Kasumi-1 (cell line): ENCODE measurements around the gene TNS3.

Experiments used
- DNase-seq, 2 experiments: peaks; one replicate each; lab custom pipeline; 2025; lab: John Stamatoyannopoulos, UW

The TNS3 gene

DNA sequence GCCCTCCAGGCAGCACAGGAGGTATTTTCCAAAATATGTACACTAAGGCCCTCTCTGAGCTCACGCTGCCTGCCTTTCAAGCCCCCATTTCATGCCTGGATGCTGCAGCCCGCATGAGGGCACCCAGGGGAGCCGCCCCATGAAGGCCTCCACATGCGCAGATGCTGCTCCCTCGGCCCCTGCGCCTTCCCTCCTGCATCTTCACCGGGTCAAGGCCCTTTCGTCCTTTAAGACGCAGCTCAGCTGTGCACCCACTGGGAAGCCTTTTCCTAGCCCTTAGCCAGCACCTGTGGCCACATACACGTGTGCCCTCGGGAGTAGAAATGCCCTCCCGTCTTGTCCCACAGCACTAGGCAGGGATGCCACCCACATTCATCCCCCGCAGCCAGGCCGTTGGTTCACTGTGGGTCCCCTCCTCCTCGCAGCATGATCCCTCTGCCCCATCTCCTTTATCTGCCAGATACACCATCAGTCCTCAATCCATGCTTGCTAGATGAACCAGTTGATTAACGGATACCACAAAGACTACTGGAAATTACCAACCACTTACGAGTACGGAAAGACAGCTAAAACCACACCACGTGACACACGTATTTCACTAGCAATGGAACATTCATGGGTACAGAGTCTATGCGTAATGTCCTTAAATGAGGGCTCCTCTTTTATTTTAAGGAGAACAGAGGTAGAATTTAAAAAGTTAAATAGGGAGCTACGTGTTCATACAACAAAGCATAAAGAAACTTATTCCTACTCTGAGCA, 278.0 kb downstream of the TNS3 start:
- DNase-seq: no peak

GRCh38 chr7:47303014-47303694, 278.8 kb downstream of the TNS3 start:
- DNase-seq: no peak

DNA sequence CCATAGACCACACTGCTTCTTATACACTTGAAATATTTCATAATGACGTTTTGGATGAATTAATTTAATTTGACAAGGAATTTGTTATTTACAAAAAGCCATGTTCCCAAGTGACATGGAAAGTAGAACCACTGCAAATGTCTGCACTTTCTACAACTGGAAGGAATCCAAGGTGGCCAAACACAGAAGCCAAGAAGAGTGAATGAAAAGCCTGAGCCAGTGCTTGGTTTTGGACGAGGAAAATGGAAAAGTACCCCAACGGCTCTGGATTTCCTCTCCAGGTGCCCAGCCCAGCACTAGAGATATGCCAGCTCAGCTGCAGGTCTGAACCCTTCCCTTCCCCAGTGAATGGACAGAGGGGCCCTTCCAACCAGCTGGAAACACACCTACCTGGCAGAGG, 279.4 kb downstream of the TNS3 start:
- no peak for DNase-seq

GRCh38 chr7:47301657-47302295, 280.1 kb downstream of the TNS3 start:
- no peak for DNase-seq

- DNase-seq: no peak
Observed at GRCh38 chr7:47301105-47301477, 280.8 kb downstream of the TNS3 start.

DNA sequence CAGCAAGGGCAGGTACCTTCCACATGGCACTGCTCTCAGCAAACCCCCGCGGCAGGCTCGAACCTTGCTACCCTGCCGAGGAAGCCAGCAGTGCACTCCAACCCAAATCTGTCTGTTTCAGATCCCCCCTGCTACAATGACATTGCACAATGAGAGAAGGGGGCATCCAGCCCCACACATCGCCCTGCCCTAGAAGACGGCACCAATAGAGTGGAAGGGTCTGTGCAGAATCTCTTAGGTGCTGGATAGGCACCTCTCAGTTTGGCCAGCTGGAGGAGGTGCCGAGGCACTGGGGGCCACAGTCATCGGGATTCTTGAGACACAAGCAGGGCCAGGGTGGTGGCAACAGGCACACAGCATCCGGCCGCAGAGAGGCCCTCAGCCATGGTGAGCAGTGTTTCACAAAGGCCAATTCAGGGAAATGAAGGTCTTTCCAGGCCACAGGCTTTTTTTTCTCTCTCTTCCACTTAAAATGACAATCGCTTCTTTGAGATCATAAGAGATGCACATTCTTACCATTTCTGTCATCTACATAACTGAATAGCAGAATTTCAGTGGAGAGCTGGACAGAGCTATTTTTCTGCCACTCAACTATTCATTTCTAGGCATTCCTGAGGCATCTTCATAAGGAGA, 281.3 kb downstream of the TNS3 start:
- DNase-seq: no peak

DNA sequence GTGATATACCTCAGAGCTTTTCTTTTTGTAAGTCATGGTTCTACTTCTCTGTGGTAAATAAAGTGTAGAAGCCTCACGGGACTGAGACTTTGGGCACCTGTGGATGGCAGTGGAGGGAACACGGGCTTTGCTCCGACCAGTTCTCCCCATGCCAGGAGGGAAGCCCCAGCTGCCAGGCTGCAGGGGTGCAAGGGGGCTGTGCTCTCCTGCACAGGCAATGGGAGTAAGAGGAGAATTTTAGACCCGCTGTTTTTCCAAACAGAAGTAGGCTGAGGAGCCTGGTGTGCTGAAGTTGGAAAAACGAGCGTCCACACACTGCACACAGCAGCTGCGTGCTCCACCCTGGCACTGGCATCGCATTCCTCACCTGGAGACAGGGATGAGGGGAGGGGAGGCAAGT, 282.4 kb downstream of the TNS3 start:
- DNase-seq: no peak

GRCh38 chr7:47298636-47299035, 283.3 kb downstream of the TNS3 start:
- DNase-seq: no peak

DNA sequence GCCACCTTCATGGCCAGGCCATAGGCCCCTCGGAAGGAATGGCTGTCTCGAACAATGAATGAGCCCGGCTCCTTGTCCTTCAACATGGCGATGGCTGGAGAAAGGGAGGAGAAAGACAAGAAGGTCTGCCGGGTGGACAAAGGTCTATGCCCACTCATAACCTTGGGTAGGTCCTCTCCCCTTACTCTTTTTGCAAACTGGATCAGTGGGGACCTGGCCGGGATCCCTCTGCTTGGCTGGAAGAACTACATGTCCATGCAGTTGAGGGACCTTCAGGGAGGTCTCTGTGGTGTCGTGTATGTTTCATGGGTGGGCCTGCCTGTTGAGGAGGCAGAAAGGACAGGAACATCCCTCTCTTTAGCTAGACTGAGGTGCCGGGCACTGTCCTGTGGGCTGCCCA, 284.8 kb downstream of the TNS3 start:
- DNase-seq: no peak

DNA sequence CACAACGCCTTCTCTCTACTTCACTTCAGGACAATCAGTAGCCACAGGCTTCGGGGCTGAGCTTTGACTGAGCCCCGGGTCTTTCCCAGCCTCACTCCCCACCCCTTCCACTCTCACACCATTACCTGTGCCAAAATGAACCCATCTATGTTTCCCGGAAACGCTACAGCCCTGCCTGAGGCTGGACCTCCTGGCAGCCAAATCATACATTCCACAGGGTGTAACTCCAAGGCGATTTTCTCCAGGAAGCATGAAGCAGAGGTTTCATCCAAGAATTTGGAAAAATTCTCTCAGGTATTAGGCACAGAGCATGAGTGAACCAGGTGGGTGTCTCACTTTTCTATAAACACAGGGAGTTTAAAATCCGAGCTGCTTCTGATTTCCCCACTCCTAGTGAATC, 286.3 kb downstream of the TNS3 start:
- DNase-seq: no peak

DNA sequence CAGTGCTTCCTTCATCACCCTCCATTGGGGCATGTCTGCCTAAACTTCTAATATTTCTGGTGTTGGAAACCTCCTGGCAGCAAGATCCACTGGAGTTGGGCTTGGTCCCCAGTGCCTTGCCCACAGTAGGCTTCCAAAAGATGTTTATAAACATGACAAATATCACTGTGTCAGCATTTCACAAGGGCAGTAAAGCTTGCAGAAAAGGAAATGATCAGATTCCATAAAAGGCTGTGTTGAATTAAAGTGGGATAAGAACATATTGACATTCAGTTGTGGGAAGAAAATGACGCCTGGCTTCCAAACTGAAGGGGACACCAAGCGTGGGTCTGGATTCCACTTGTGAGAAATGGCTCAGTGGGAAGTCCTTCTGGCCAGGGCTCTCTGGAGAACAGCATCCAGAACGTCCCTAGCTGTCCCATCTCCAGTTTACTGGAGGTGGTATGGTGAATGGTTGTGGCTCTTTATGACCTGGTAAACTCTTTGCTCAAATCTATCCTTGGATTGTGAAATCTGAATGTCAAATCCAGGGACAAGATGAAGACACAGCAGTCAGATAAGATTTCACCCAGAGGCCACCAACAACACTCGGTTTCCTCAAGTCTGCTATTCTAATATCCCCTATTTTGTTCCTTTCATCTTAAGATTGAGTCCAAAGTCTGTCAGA, 287.2 kb downstream of the TNS3 start:
- DNase-seq: no peak

DNA sequence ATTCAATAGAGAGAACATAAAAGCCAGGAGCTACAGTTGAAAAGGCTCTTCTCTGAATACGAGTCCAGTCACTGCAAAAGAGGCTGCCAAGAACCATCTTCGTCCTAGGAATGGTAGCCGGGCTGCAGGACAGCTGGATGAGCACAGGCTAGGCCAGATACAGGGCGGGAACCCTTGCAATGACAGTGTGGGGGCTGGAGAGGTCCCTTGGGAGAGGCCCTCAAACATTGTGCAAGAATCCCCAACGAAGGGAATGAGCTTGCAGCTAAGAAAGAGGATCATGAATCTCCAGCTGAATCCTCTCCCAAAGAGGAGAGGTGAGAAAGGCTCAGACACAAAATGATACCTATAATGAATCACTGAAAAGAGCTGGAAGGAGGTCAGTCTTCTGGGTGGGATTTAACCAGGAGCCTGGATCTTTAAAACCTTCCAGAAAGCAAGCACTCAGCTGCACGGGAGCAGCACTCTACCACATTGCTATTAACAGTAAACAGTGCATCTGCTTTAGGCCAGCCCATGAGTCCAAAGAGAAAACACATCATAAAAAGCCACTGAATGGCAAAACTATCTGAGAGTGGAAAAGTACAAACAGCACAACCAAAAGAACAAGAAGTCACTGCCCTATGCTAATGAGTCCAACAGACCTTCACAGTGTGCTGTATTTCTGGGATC, 287.9 kb downstream of the TNS3 start:
- no peak for DNase-seq

DNA sequence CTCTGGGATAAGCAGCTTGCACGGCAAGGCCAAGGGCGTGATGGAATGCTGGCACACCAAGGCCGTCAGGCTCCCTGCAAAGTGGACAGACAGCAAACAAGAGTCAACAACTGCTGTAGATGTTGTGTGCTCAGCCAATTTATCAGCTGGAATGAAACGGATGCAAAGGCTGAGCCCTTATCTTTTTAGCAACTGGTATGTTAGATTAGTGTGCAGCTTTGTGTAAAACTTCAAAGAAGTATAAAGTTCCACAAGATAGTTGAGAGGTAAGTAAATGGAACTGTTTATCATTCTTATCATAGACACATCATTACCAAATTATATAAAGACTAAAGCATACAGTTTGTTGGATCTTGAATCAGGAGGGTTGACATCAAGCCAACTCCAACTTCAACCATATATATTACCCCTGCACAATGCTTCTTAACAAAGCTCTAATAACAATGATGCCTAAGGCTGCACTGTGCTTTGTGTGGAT, 289.0 kb downstream of the TNS3 start:
- no peak for DNase-seq

DNA sequence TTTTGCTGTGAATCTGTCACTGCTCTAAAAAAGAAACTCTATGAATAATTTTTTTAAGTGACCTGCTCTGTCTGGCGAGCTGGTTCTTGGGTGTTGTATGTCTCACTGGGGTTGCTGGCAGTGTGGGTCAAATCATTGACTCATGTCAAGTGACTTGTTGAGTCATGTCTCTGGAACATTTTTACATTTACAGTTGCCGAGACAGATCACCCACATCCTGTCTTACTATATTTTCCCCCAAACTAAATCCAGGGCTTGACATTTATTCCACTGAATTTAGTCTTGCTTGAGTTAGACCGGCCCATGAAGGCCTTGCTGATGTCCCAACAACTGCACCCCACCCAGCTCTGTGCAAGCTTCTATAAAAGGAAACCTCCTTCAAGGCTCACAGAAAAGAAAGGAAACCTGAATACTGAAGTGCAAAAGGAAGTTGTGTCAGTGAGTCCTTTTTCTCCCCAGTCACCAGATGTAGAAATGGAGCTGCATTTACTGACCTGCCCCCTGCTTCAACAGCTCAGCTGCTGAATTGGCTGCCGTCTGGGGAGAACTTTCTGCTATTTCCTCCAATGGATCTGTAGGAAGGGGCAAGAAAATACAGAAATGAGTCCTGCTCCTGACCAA, 290.3 kb downstream of the TNS3 start:
- peak; percentile 85 to 90 for DNase-seq

- DNase-seq: no peak
Observed at GRCh38 chr7:47290867-47291266, 291.0 kb downstream of the TNS3 start.

DNA sequence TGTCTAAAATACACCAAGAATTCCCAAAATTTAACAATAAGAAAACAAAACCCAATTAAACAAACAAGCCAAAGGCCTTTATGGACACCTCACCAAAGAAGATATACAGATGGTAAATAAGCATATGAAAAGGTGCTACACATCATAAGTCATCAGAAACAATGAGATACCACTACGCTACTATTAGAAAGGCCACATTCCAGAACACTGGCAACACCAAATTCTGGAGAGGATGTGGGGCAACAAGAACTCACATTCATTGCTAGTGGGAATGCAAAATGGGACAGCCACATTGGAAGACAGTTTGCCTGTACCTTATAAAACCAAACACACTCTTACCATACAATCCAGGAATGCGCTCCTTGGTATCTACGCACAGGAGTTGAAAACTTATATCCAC, 291.4 kb downstream of the TNS3 start:
- DNase-seq: no peak

- DNase-seq: no peak
Observed at GRCh38 chr7:47288060-47288459, 293.9 kb downstream of the TNS3 start.

GRCh38 chr7:47285860-47286491, 295.9 kb downstream of the TNS3 start:
- DNase-seq: no peak

DNA sequence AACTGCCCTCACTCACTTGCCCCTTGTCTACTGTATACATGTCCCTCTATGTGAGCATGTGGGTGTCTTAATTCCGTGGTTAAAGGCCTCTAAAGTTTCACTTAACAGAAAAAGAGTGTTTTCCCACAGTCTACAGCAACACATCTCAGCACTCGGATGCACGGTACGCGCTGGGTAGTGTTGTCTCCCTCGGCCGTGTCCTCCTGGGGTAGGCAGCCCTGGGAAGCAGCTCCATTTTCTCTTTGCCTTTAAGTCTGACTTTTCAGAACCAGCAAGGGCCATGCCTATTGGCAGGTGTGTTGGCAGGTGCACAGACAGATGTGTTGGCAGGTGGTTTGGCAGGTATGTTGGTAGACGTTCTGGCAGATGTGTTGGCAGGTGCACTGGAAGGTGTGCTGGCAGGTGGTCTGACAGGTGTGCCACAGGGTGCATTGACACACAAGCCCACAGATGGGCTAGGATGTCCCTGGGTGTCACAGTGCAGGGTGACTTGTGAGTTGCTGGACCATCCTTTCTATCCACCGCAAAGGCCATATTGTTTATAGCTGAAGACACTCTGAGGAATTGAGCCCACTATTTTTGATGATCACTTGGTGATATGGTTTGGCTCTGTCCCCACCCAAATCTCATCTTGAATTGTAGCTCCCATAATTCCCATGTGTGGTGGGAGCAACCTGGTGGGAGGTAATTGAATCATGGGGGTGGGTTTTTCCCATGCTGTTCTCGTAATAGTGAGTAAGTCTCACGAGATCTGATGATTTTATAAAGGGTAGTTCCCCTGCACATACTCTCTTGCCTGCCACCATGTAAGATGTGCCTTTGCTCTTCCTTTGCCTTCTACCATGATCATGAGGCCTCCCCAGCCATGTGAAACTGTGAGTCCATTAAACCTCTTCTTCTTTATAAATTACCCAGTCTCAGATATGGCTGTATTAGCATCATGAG, 296.9 kb downstream of the TNS3 start:
- DNase-seq: no peak
